ENCODE data around the gene FBXW7. TPM values are rescaled to one million over a fixed set of nuclear protein-coding genes. Genes with fewer than 3 reads are reported as not detected.

FBXW7 gene
- total RNA-seq, 1 experiment from 2014 or later: 33.5 TPM

DNA sequence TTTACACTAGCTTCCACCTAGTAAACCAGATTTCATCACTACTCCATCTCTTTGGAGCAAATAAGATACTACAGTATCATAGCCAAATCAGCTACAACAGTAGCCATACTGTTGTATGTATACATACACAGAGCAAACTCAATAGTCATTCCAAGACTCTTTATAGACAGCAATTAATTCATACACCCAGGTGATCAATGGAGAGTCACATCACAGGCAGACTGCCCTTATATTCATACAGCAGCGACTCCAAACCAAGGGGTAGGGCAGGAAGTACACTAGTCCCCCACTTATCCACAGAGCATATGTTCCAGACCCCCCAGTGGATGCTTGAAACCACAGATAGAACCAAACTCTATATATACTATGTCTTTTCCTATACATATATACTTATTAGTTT is 76.6 kb downstream of the FBXW7 start:
- Histone ChIP-seq H3K4me1 (ENCODE audit: insufficient read depth, low read length, poor library complexity, severe bottlenecking) (peaks cover 27% of the 10 kb centered on the region), H3K4me3 (ENCODE audit: low read depth, low read length, poor library complexity, severe bottlenecking) (no peak overlapping the region), H3K9me3 (ENCODE audit: low read depth, low read length, poor library complexity, severe bottlenecking) (no peaks in the 10 kb centered on the region), H3K36me3 (ENCODE audit: insufficient read depth, low read length, poor library complexity, severe bottlenecking) (no peaks in the 10 kb centered on the region), H3K27me3 (replicated peaks; ENCODE audit: insufficient read depth, low read depth, low read length, poor library complexity) (no peaks in the 10 kb centered on the region), H3K27ac (ENCODE audit: low read depth, low read length, poor library complexity, severe bottlenecking) (no peak overlapping the region)
- BruUV-seq (replicated peaks): no TSS peak
- intact Hi-C loops (cut with micrococcal nuclease; ENCODE audit: unreplicated experiment): no loop called here
- no peak for DNase-seq (ENCODE audit: low spot score)
- ChIA-PET CTCF (no interaction called here), POLR2A (ENCODE audit: low non-redundant PET) (no interaction called here)
- TF ChIP-seq EZH2 (IDR thresholded peaks at IDR 0.05; ENCODE audit: borderline replicate concordance, low read depth, low read length, poor library complexity, severe bottlenecking): no peak
- TF ChIP-seq, protein P1, sequence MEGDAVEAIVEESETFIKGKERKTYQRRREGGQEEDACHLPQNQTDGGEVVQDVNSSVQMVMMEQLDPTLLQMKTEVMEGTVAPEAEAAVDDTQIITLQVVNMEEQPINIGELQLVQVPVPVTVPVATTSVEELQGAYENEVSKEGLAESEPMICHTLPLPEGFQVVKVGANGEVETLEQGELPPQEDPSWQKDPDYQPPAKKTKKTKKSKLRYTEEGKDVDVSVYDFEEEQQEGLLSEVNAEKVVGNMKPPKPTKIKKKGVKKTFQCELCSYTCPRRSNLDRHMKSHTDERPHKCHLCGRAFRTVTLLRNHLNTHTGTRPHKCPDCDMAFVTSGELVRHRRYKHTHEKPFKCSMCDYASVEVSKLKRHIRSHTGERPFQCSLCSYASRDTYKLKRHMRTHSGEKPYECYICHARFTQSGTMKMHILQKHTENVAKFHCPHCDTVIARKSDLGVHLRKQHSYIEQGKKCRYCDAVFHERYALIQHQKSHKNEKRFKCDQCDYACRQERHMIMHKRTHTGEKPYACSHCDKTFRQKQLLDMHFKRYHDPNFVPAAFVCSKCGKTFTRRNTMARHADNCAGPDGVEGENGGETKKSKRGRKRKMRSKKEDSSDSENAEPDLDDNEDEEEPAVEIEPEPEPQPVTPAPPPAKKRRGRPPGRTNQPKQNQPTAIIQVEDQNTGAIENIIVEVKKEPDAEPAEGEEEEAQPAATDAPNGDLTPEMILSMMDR (conservative IDR thresholded peaks at IDR 0.05; ENCODE audit: low read depth, low read length): no peak

DNA sequence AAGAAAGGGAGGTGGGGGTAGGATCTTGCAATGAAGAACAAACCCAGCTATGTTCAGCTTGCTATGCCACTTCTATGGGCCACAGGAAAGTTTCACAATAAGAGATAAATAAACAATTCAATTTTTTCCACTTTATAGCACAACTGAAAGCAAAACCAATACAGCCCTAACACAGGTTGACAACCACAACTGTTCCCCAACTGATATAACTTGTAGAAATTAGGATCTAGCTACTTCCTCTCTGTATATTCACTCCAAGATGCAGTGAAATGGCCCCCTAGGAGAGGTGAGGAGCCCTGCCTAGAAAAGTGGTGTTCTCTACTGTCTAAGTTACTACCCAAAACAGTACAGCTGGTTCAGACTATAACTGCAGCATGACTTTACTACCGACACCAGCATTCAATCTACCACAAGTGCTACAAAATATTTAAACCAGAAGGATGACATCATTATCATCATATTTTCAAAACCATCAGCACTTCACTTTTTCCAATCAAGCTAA is 77.0 kb downstream of the FBXW7 start:
- DNase-seq (ENCODE audit: low spot score): no peak
- ChIA-PET CTCF (no interaction called here), POLR2A (ENCODE audit: low non-redundant PET) (no interaction called here)
- Histone ChIP-seq H3K27me3 (replicated peaks; ENCODE audit: insufficient read depth, low read depth, low read length, poor library complexity) (no peaks in the 10 kb centered on the region), H3K27ac (ENCODE audit: low read depth, low read length, poor library complexity, severe bottlenecking) (no peak overlapping the region), H3K36me3 (ENCODE audit: insufficient read depth, low read length, poor library complexity, severe bottlenecking) (no peaks in the 10 kb centered on the region), H3K4me3 (ENCODE audit: low read depth, low read length, poor library complexity, severe bottlenecking) (no peak overlapping the region), H3K9me3 (ENCODE audit: low read depth, low read length, poor library complexity, severe bottlenecking) (no peaks in the 10 kb centered on the region), H3K4me1 (ENCODE audit: insufficient read depth, low read length, poor library complexity, severe bottlenecking) (peaks cover 22% of the 10 kb centered on the region)
- TF ChIP-seq EZH2 (IDR thresholded peaks at IDR 0.05; ENCODE audit: borderline replicate concordance, low read depth, low read length, poor library complexity, severe bottlenecking): no peak
- TF ChIP-seq, protein P1 (conservative IDR thresholded peaks at IDR 0.05; ENCODE audit: low read depth, low read length): no peak
- intact Hi-C loops (cut with micrococcal nuclease; ENCODE audit: unreplicated experiment): no loop called here
- BruUV-seq (replicated peaks): no TSS peak

DNA sequence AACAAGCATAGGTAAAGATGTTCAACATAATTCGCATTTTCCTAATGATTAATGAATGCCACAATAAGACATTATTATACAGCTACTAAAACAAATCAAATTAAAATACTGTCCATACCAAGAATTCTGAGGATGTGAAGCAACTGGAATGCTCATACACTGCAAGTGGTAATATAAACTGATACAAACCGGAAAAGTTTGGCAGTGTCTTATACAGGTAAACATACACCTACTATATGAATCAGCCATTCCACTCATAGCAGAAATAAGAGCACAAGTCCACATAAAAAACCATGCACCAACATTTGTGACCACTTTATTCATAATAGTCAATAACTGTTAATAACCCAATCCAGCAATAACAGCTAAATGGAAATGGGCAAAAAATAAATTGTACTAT is 79.3 kb downstream of the FBXW7 start:
- H3K27ac ChIP-seq (ENCODE audit: low read depth, low read length, poor library complexity, severe bottlenecking): no peak overlapping the region
- intact Hi-C loops (cut with micrococcal nuclease; ENCODE audit: unreplicated experiment): no loop called here
- no peak overlapping the region for H3K4me3 ChIP-seq (ENCODE audit: low read depth, low read length, poor library complexity, severe bottlenecking)
- H3K36me3 ChIP-seq (ENCODE audit: insufficient read depth, low read length, poor library complexity, severe bottlenecking): no peaks in the 10 kb centered on the region
- BruUV-seq (replicated peaks): no TSS peak
- no peak for DNase-seq (ENCODE audit: low spot score)
- H3K9me3 ChIP-seq (ENCODE audit: low read depth, low read length, poor library complexity, severe bottlenecking): no peaks in the 10 kb centered on the region
- H3K4me1 ChIP-seq (ENCODE audit: insufficient read depth, low read length, poor library complexity, severe bottlenecking): peaks cover 12% of the 10 kb centered on the region
- POLR2A ChIA-PET (ENCODE audit: low non-redundant PET): no interaction called here
- no peak for TF ChIP-seq EZH2 (IDR thresholded peaks at IDR 0.05; ENCODE audit: borderline replicate concordance, low read depth, low read length, poor library complexity, severe bottlenecking)
- TF ChIP-seq, protein P1 (conservative IDR thresholded peaks at IDR 0.05; ENCODE audit: low read depth, low read length): no peak
- H3K27me3 ChIP-seq (replicated peaks; ENCODE audit: insufficient read depth, low read depth, low read length, poor library complexity): no peaks in the 10 kb centered on the region
- CTCF ChIA-PET: no interaction called here
